Mucosa of stomach (tissue), 1 donor: ENCODE results near the gene HENMT1.
"Not testable (repeated sequence)": the region's sequence is repeated elsewhere in the genome, so short reads cannot be mapped to it uniquely, and the experiment has no call there.

Experiments
- H3K27me3 ChIP-seq: one replicate; pipeline ENCODE4 v1.7.0; 2013; ENCODE audit warnings: mild to moderate bottlenecking, low read length; ENCODE audit not compliant: control insufficient read depth, insufficient read depth
- H3K36me3 ChIP-seq: one replicate; pipeline ENCODE4 v1.7.0; 2013; ENCODE audit warnings: low read length; ENCODE audit not compliant: control insufficient read depth, insufficient read depth
- H3K4me1 ChIP-seq: one replicate; pipeline ENCODE4 v1.7.0; 2013; ENCODE audit warnings: mild to moderate bottlenecking, low read length; ENCODE audit not compliant: control insufficient read depth, insufficient read depth
- H3K4me3 ChIP-seq: one replicate; pipeline ENCODE4 v1.7.0; 2013; ENCODE audit warnings: low read length
- H3K9ac ChIP-seq: one replicate; pipeline ENCODE4 v1.7.0; 2013; ENCODE audit warnings: mild to moderate bottlenecking, low read length, moderate library complexity
- H3K9me3 ChIP-seq: one replicate; pipeline ENCODE4 v1.7.0; 2013; ENCODE audit warnings: mild to moderate bottlenecking, low read length, moderate library complexity; ENCODE audit not compliant: control insufficient read depth
- donor health status: Pancreatic carcinoma.

HENMT1 gene

DNA sequence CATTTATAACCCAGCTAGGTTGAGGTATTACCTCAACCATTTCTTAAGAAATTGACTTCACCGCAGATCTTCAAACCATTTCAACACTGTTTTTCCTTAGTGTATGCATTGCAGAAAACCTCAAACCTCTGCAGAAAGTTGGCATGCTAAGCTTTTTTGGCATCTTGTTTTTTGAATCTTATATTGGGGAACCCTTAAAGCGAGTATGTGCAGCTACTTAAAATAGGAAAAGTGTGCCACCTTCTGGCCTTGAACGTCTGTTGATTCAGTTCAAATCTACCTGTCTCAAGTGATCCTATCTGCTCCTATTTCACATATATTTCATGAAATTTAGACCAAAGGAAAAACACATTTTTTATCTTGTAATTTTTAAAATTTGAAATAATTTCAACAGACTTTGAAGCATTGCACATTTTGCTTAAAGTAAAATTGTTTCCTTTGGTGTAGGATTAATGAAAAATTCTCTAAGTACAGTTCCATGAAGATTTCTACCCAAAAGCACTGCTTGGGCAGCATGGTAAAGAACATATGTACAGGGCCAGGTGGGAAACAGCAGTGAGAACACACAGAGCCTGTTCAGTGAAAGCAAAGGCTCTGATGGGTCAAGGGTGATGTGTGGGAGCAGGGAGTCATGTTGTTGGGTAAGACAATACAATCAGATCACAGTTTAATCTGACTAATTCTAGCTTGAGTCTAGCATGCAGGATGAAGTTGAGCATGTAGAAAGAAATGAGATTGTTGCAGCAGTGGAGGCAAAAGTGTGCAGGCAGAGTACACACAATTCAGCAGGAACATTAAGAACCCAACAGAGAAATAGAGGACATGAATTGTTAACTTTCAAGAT is 17.2 kb downstream of the HENMT1 start:
- Histone ChIP-seq H3K9ac (no peak overlapping the region), H3K4me1 (peaks cover 26% of the 10 kb centered on the region), H3K27me3 (no peaks in the 10 kb centered on the region), H3K36me3 (no peaks in the 10 kb centered on the region), H3K9me3 (no peaks in the 10 kb centered on the region), H3K4me3 (no peak overlapping the region)

DNA sequence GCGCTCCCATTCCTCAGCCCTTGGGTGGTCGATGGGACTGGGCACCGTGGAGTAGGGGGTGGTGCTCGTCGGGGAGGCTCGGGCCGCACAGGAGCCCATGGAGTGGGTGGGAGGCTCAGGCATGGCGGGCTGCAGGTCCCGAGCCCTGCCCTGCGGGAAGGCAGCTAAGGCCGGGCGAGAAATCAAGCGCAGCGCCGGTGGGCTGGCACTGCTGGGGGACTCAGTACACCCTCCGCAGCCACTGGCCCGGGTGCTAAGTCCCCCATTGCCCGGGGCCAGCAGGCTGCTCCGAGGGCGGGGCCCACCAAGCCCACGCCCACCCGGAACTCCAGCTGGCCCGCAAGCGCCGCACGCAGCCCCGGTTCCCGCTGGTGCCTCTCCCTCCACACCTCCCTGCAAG is 20.0 kb downstream of the HENMT1 start:
- not testable (repeated sequence) for H3K36me3 ChIP-seq, H3K9me3 ChIP-seq, H3K9ac ChIP-seq, H3K27me3 ChIP-seq, H3K4me3 ChIP-seq
- H3K4me1 ChIP-seq = peaks cover 11% of the 10 kb centered on the region

DNA sequence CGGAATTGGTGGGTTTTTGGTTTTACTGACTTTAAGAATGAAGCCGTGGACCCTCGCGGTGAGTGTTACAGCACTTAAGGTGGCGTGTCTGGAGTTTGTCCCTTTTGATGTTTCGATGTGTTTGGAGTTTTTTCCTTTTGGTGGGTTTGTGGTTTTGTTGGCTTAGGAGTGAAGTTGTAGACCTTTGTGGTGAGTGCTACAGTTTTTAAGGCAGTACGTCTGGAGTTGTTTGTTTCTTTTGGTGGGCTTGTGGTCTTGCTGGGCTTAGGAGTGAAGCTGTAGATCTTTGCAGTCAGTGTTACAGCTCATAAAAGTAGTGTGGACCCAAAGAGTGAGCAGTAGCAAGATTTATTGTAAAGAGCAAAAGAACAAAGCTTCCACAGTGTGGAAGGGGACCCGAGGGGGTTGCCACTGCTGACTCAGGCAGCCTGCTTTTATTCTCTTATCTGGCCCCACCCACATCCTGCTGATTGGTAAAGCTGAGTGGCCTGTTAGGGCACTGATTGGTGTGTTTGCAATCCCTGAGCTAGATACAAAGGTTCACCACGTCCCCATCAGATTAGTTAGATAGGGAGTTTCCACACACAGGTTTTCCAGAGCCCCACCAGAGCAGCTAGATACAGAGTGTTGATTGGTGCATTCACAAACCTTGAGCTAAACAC is 20.9 kb downstream of the HENMT1 start:
- Histone ChIP-seq H3K4me1 (peaks cover 3% of the 10 kb centered on the region), H3K27me3 (no peaks in the 10 kb centered on the region), H3K4me3 (no peak overlapping the region), H3K9ac (no peak overlapping the region), H3K9me3 (no peaks in the 10 kb centered on the region), H3K36me3 (no peaks in the 10 kb centered on the region)

DNA sequence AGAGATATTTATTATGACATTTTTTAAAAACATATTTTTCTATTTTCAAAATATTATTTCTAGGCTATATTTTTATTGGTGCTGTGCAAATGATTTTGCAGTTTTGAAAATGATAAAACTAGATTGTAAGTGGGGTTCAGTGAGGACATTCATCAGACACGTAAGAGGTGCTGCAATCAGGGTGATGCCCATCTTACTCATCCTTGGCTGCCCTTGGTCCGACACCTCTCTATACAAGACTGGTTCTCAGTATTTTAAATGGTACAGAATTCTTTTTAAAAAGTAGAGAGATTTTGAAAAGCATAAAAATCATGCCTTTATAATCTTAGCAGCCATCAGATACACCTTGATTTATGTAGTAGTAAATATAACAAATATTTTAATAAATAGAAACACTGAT is 24.0 kb downstream of the HENMT1 start:
- no peaks in the 10 kb centered on the region for H3K27me3 ChIP-seq
- H3K36me3 ChIP-seq = no peaks in the 10 kb centered on the region
- H3K4me3 ChIP-seq = no peak overlapping the region
- H3K4me1 ChIP-seq = no peaks in the 10 kb centered on the region
- H3K9ac ChIP-seq = no peak overlapping the region
- no peaks in the 10 kb centered on the region for H3K9me3 ChIP-seq

DNA sequence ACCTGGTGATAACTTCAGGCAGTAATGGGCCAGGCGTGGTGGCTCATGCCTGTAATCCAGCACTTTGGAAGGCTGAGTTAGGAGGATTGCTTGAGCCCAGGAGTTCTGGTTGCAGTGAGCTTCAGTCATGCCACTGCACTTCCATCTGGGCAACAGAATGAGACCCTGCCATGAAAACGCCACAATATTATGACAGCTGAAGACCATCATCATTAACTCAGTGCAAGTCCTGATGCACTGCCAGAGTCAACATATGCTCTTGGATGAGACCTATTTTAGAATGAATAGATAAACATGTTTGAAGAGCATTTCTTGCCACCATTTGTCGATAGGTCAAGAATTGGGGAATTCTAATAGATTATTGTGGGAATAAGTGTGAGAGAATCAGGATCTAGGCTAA is 26.4 kb downstream of the HENMT1 start:
- H3K4me1 ChIP-seq = no peaks in the 10 kb centered on the region

DNA sequence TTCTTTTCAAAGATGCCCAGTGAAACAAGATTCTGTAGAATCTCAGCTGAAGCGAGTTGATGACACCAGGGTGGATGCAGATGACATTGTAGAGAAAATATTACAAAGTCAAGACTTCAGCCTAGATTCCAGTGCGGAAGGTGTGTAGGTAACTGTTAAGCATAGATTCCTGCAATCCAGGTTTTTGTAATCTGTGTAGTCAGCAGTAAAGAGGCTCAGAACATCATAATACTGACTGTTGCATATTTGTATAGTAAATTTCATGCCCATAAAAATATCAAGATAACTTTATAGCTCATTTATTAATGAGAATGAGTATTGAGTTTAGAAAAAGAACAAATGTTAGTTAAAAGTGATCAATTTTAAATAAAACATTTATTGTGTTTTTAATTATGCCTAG is 32.2 kb downstream of the HENMT1 start:
- Histone ChIP-seq H3K9ac (no peak overlapping the region), H3K4me1 (no peaks in the 10 kb centered on the region), H3K27me3 (no peaks in the 10 kb centered on the region), H3K9me3 (no peaks in the 10 kb centered on the region), H3K4me3 (no peak overlapping the region), H3K36me3 (no peaks in the 10 kb centered on the region)

More for the DNA sequence above, 26.4 kb downstream of the HENMT1 start:
- no peak overlapping the region for H3K9ac ChIP-seq
- no peaks in the 10 kb centered on the region for H3K27me3 ChIP-seq
- no peaks in the 10 kb centered on the region for H3K36me3 ChIP-seq
- no peak overlapping the region for H3K4me3 ChIP-seq
- H3K9me3 ChIP-seq = no peaks in the 10 kb centered on the region

DNA sequence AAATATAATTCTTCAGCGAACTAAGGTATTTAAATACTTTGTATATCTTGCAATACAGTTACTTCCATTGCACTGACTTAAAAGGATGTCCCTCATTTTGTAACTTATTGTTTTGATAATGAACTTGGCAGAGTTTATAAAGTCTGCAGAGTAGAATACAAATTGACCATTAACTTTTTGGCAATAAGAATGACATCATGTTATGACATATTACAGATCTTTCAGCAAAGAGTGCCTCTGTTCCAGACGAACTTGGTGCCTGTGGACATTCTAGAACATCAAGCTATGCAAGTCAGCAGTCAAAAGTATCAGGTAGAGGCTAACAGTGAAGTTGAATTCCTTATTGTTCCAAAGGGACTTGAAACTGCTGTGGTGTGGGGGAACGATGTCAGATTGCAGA is 32.9 kb downstream of the HENMT1 start:
- no peak overlapping the region for H3K4me3 ChIP-seq
- no peaks in the 10 kb centered on the region for H3K36me3 ChIP-seq
- H3K9ac ChIP-seq = no peak overlapping the region
- H3K27me3 ChIP-seq = no peaks in the 10 kb centered on the region
- no peaks in the 10 kb centered on the region for H3K9me3 ChIP-seq
- H3K4me1 ChIP-seq = no peaks in the 10 kb centered on the region

DNA sequence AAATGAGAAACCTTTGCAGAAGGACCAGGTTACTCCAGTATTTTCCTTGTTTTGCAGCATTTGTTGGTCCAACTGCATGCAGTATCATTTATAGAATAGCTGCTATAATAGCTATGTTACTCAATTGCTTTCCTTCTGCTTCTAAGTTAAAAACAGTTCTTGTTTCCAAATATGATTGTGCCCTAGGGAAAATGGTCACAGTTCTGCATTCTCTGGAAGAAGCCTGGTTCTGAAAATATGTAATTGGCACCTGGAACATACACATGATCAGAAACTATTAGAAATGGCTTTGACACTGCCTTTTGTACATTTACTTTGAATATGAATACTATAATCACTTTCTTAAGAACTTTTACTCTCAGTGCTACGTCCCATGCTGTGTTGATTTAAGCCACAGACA is 33.6 kb downstream of the HENMT1 start:
- Histone ChIP-seq H3K9me3 (no peaks in the 10 kb centered on the region), H3K4me3 (no peak overlapping the region), H3K36me3 (no peaks in the 10 kb centered on the region), H3K27me3 (no peaks in the 10 kb centered on the region), H3K9ac (no peak overlapping the region), H3K4me1 (no peaks in the 10 kb centered on the region)

DNA sequence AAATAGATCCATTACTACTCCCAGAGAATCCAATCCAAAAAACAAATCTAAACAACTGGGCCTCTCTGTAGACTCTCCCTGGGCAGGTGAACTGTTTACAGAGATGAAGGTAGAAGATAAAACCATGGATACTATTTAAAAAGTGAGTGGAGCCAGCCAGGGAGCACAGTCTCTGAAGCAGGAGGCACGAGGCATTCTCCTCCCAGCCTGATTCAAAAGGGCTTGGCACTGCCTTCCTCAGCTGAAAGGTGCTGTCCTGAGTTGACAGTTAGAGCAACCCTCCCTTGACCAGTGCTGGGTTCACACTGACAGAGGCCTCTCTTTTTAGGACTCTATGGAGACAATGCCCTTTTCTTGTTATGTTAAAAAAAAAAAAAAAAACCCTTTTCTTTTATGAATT is 36.8 kb downstream of the HENMT1 start:
- Histone ChIP-seq H3K36me3 (no peaks in the 10 kb centered on the region), H3K9ac (no peak overlapping the region), H3K4me3 (no peak overlapping the region), H3K4me1 (no peaks in the 10 kb centered on the region), H3K9me3 (no peaks in the 10 kb centered on the region), H3K27me3 (no peaks in the 10 kb centered on the region)

DNA sequence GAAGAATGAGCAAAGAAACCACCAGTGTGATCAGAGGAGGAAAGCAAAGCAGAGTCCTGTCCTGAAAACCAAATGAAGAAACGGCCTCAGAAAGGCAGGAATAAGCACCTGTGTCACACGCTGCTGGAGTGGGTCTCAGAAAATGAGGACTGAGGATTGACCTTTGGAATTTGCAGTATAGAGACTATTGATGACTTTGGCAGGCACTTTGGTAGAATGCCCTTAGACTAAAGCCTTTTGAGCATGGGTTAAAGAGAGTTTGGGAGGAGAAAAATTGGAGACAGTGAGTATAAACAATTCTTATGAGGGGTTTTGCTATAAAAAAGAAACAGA is 43.2 kb downstream of the HENMT1 start:
- H3K4me1 ChIP-seq = no peaks in the 10 kb centered on the region
- H3K27me3 ChIP-seq = no peaks in the 10 kb centered on the region
- no peak overlapping the region for H3K9ac ChIP-seq
- H3K36me3 ChIP-seq = peaks cover 4% of the 10 kb centered on the region
- H3K9me3 ChIP-seq = no peaks in the 10 kb centered on the region
- no peak overlapping the region for H3K4me3 ChIP-seq

DNA sequence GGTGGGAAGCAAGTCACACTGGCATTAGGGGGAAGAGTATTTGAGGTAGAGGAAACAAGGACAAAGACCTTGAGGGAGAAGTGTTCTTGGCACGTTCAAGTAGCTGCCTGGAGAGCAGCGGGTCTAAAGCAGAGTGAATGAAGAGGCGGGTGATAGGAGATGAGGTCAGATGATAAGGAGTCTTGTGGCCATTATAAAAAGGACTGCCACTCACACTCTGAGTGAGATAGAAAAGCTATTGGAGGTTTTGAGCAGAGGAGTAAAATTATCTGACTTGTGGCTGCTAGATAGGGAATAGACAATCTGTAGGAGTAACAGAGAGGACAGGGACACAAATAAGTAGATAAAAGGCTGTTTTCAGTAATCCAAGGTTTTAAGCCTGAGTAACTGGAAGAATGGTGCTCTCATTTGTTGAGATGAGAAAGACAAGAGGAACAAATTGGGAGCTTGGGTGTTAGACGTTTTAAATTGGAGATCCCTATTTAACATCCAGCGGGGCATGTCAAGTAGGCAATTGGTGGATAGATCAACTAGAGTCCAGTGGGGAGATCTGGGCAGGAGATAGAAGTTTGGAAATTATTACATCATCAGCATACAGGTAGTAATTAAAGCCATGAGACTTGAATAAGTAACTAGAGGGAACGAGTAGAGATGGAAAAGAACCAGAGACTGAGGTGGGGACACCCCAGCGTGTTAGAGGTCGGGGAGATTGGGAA is 43.7 kb downstream of the HENMT1 start:
- Histone ChIP-seq H3K9ac (no peak overlapping the region), H3K4me3 (no peak overlapping the region), H3K4me1 (no peaks in the 10 kb centered on the region), H3K36me3 (peaks cover 8% of the 10 kb centered on the region), H3K27me3 (no peaks in the 10 kb centered on the region), H3K9me3 (no peaks in the 10 kb centered on the region)

DNA sequence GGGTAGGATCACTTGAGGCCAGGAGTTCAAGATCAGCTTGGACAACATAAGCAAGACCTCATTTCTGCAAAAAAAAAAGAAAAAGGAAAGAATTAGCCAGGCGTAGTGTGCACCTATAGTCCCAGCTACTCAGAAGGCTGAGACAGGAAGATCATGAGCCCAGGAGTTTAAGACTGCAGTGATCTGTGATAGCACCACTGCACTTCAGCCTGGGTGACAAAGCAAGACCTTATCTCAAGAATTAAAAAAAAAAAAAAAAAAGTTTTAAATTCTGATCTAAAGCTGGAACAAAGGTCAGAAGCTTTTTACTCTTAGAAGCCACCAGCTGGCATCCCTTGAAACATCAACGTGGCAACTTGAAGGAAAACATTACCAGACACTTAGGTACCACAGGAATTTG is 45.3 kb downstream of the HENMT1 start:
- Histone ChIP-seq H3K9ac (no peak overlapping the region), H3K4me3 (no peak overlapping the region), H3K27me3 (no peaks in the 10 kb centered on the region), H3K9me3 (no peaks in the 10 kb centered on the region), H3K36me3 (peaks cover 8% of the 10 kb centered on the region), H3K4me1 (no peaks in the 10 kb centered on the region)
